ENCODE measurements around the gene ZNF548.
"Not testable (repeated sequence)": the region's sequence is repeated elsewhere in the genome, so short reads cannot be mapped to it uniquely, and the experiment has no call there.

The ZNF548 gene

DNA sequence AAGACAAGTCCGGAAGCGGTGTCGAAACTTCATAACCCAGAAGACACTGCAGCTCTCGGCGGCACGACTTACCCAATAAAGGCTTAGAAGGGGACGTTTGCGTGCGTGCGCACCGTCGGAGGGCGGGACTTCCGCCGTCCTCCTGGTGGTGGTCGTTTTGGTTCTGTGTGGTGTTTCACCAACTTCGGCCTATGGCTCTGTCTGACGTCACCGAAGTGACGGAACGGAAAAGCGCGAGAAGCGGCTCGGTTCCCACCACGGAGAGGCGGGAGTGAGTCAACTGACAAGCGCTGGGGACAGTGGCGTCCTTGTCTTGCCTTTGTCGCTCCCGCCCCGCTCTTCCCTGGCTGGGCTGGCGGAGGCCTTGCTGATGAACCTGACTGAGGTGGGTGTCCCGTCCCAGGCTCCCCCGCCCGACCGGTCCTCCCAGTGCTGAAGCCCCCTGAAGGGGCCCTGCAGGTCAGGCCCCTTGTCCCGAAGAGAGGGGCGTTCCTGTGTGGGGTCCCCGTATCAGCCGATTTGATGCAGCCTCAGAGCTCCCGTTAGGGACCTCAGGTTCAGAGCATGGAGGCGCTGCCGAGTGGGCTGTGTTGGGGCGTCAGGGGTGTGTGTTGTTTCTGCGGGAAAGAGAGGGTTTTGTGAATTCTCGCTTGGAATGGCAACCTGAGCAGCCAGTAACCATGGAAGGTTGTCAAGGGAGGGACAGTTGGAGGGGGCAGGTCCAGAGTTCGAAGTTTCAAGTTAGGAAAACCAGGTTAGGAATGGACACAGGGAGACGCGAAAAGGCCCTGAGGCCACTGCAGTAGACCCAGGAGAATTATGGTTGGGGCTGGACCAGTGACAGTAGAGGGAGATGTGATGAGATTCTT, at the start of gene ZNF548:
ZNF548 (plus strand) TSS at position 125 of the 869 bp plus-strand sequence; CDS start at position 371, 246 bp downstream.
- peak; percentile 91 to 93 (median 93) for DNase-seq (ENCODE audit: low read depth in 3 of 3)

DNA sequence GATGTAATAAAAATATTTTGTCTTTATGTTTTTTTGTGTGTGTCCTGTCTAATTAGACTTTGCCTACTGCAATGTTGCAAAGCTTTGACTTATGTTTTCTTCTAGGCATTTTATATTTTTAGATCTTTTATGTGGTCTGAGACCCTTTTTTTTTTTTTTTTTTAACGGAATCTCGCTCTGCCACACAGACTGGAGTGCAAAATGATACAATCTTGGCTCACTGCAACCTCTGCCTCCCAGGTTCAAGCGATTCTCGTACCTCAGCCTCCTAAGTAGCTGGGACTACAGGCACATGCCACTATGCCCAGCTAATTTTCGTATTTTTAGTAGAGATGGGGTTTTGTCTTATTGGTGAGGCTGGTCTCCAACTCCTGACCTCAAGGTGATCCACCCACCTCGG, 47.1 kb upstream of the ZNF548 start:
- no peak for DNase-seq (ENCODE audit: low read depth in 3 of 3)

DNA sequence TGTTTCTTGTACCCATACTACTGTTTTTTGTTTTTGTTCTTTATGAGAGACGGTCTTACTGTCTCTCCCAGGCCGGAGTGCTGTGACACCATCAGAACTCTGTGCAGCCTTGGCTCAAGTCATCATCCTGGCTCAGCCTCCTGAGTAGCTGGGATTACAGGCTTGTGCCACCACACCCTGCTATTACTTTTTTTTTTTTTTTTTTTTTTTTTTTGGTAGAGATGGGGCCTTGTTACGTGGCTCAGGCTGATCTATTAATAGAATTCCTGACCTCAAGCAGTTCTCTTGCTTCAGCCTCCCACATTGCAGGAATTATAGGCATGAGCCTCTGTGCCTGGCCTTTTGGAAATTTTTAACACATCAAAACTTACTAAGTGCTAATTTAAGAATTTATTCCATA, 41.5 kb upstream of the ZNF548 start:
- DNase-seq (ENCODE audit: low read depth in 3 of 3): no peak

GRCh38 chr19:57350877-57351805, 38.5 kb upstream of the ZNF548 start, which contains the start of gene ZNF304:
Gene ZNF304, plus strand, starts transcription at chr19:57351271. Its CDS starts 394 bp downstream, at chr19:57351665.
- DNase-seq (ENCODE audit: low read depth in 3 of 3): peak; percentile 45 to 69 (median 67)

- no peak for DNase-seq (ENCODE audit: low read depth in 3 of 3)
Measured at GRCh38 chr19:57351867-57352266, 37.8 kb upstream of the ZNF548 start.

DNA sequence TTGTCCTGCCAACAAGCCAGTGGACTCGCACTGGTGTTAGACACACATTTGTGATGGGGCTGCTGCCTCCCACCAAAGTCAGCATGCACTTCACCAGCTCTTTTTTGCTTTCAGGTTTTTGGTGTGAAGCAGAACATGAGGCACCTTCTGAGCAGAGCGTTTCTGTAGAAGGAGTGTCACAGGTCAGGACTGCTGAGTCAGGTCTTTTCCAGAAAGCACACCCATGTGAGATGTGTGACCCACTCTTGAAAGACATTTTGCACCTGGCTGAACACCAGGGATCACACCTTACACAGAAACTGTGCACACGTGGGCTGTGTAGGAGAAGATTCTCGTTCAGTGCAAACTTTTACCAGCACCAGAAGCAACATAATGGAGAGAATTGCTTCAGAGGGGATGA, 33.7 kb upstream of the ZNF548 start:
- DNase-seq (ENCODE audit: low read depth in 3 of 3): no peak

DNA sequence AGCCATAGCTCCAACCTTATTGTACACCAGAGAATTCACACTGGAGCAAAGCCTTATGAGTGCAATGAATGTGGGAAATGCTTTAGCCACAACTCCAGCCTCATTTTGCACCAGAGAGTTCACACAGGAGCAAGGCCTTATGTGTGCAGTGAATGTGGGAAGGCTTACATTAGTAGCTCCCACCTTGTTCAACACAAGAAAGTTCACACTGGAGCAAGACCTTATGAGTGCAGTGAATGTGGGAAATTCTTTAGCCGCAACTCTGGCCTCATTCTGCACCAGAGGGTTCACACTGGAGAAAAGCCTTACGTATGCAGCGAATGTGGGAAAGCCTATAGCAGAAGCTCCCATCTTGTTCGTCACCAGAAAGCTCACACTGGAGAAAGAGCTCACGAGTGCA, 32.2 kb upstream of the ZNF548 start:
- DNase-seq (ENCODE audit: low read depth in 3 of 3): no peak

- DNase-seq (ENCODE audit: low read depth in 3 of 3): no peak
Measured at GRCh38 chr19:57359300-57359699, 30.4 kb upstream of the ZNF548 start.

DNA sequence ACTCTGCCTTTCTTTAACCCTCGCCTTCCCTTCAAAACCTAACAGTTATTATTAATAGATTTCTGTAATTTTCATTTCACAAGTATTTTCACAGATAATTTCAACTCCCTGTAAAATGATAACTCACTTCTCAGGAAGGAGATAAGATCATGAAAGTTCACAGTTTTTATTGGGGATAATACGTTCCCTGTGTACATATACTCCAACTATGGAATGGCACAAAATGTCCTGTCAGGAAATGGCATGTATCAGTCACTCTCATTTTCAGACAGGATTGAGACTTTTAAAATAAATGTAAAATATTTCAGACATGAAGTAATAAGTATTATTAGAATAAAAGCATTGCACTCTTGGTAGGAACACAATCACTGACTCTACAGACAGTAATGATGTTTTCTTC, 27.2 kb upstream of the ZNF548 start:
- DNase-seq (ENCODE audit: low read depth in 3 of 3): no peak

DNA sequence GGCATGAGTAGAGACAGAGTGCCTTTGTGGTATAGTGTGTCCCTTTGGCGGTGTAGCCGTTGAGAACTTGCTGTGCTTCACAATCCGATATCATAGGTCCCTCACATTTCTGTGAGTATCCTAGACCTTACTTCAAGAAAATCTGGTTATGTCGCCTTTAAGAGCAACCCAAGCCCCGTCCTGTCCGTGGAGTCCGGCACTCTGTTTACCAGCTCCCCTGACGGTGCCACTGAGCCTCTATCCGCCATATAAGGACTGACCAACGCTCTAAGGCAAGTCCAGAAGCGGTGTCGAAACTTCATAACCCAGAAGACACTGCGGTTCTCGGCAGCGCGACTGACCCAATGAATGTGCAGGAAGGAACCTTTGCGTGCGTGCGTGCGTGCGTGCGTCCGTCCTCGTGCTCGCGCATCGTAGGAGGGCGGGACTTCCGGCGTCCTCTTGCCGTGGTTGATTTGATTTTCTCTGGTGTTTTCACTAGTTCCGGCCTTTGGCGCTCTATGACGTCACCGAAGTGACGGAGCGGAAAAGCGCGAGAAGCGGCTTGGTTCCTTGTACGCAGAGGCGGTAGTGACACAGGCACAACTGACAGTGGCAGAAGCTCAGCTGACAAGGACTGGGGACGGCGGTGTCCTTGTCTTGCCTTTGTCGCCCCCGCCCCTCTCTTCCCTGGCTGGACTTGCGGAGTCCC, 26.5 kb upstream of the ZNF548 start, which contains the start of the genes TRAPPC2B and ZNF547:
TRAPPC2B (plus strand) TSS at position 555 of the 691 bp plus-strand sequence. CDS start 1,283 bp downstream, outside the sequence.
ZNF547 (plus strand) TSS at position 555 of the 691 bp plus-strand sequence. CDS start 5,005 bp downstream, outside the sequence.
- DNase-seq (ENCODE audit: low read depth in 3 of 3): peak; percentile 94 to 98 (median 97)

- DNase-seq (ENCODE audit: low read depth in 3 of 3): no peak
Measured at GRCh38 chr19:57363688-57364181, 25.9 kb upstream of the ZNF548 start.

GRCh38 chr19:57366776-57367175, 22.9 kb upstream of the ZNF548 start:
- no peak for DNase-seq (ENCODE audit: low read depth in 3 of 3)

GRCh38 chr19:57374179-57374578, 15.5 kb upstream of the ZNF548 start:
- no peak for DNase-seq (ENCODE audit: low read depth in 3 of 3)

DNA sequence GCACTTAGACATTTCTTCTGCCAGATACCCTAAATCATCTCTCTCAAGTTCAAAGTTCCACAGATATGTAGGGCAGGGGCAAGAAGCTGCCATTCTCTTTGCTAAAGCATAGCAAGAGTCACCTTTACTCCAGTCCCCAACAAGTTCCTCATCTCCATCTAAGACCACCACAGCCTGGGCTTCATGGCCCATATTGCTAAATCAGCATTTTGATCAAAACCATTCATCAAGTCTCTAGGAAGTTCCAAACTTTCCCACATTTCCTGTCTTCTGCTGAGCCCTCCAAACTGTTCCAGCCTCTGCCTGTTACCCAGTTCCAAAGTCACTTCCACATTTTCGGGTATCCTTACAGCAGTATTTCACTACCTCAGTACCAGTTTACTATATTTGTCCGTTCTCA, 15.0 kb upstream of the ZNF548 start:
- DNase-seq (ENCODE audit: low read depth in 3 of 3): not testable (repeated sequence)

DNA sequence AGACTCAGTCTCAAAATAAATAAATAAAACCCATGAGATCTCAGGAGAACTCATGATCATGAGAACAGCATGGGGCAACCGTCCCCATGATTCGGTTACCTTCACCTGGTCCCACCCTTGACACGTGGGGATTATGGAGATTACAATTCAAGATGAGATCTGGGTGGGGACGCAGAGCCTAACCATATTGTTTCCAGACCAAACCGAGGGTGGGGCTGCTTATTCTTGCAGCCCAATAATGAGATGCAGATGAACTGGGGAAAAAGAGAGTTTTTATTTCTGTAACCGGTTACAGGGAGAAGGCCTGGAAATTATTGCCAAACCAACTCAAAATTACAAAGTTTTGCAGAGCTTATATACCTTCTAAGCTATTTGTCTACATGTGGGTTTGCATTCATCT, 13.5 kb upstream of the ZNF548 start:
- DNase-seq (ENCODE audit: low read depth in 3 of 3): no peak

DNA sequence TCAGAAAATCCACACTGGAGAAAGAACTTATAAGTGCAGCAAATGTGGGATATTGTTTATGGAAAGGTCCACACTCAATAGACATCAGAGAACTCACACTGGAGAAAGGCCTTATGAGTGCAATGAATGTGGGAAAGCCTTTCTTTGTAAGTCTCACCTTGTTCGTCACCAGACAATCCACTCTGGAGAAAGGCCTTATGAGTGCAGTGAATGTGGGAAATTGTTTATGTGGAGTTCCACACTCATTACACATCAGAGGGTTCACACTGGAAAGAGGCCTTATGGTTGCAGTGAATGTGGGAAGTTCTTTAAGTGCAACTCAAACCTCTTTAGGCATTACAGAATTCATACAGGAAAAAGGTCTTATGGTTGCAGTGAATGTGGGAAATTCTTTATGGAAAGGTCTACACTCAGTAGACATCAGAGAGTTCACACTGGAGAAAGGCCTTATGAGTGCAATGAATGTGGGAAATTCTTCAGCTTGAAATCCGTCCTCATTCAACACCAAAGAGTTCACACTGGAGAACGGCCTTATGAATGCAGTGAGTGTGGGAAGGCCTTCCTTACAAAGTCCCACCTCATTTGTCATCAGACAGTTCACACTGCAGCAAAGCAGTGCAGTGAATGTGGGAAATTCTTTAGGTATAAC, 12.0 kb upstream of the ZNF548 start:
- DNase-seq (ENCODE audit: low read depth in 3 of 3): no peak

DNA sequence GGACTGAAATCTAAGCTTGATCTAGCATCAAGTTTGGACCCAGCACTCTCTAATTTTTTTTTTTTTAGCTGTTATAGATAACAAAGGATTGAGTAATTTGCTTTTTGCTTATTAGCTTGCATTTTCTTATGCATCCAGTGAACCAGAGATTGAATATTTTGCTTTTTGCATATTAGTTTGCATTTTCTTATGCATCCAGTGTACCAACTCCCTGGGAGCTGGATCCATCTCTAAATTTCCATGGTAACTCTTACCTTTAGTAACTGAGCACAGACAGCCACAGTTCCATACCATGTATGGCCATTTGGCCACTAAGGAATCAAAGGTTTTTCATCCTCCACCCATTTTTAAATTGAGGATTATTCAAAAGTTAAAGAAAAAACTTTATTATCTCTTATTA, 8.7 kb upstream of the ZNF548 start:
- DNase-seq (ENCODE audit: low read depth in 3 of 3): no peak

DNA sequence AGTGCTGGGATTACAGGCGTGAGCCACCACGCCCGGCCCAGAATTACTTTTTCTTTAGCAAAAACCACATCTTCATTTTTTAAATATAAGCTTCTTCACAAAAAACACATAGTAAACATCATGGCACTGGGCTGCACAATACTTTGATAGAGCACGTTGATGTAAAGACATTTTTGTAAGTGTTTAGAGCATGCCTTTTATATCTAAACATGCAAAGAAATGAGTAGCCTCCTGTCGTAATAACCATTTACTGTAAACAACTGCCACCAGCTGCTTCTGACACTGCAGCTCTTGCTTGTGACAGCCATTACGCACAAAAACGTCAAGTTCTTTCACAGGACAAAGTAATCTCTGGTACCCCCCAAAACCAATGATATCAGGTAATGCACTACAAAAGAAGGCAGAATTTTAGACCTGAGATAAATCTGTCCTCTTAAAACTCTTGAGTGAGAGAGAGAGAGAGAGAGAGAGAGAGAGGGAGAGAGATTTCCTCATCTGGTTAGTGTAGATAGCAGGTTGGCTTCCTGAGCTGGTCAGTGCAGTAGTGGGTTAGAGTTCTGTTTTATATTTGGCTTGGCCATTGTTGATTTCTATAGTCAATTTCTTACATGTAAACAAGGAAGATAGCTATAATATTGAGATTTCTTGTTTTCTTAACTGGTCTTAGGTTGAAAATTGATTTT, 6.7 kb upstream of the ZNF548 start:
- DNase-seq (ENCODE audit: low read depth in 3 of 3): no peak

DNA sequence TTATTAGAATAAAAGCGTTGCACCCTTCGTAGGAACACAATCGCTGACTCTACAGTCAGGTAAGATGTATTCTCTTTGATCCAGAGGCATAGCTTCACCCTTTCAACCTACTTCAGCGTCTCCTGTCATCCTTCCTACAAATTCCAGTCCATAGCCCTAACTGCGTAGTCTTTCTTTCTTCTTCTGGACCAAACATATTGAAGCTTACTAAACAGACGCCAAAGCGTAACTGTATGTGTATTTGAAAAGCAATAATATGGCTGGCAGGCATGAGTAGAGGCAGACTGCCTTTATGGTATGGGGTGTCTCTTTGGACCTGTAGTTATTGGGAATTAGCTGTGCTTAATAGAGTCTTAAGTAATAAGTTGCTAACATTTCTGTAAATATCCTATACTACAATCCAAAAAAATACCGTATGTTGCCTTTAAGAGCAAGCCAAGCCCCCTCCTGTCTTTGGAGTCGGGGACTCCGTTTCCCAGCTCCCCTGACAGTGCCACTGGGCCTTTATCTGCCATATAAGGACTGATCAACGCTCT, 392 bp upstream of the ZNF548 start:
- no peak for DNase-seq (ENCODE audit: low read depth in 3 of 3)

- no peak for DNase-seq (ENCODE audit: low read depth in 3 of 3)
Measured at GRCh38 chr19:57395710-57396109, 6.1 kb downstream of the ZNF548 start.
